Activated CD4-positive, CD25-positive, alpha-beta regulatory T cell treated with anti-CD3 and anti-CD28 coated beads, Interleukin-2, amount 50 U/mL, for 16 hours (primary cell): ENCODE results near the gene GHITM.

Source experiments
- DNase-seq: peaks from one replicate; pipeline ENCODE4 v3.0.0-alpha.2; 2020; ENCODE audit warnings: low read depth, low spot score

Gene GHITM

GRCh38 chr10:84200537-84201243 lies 61.4 kb downstream of the GHITM start:
- no peak for DNase-seq

- no peak for DNase-seq
Measured at GRCh38 chr10:84201244-84201606, 61.9 kb downstream of the GHITM start.

- DNase-seq = no peak
Measured at GRCh38 chr10:84201682-84202081, 62.4 kb downstream of the GHITM start.

- no peak for DNase-seq
Measured at GRCh38 chr10:84202349-84202748, 63.0 kb downstream of the GHITM start.
